Measurements from ENCODE around the gene VAMP3. TPM values are rescaled to one million over a fixed set of nuclear protein-coding genes. Genes with fewer than 3 reads are reported as not detected.

VAMP3 gene
- total RNA-seq, 4 donors from 2014 or later, result 81.1 to 91.8 (median 85.5) TPM

GRCh38 chr1:7827126-7827955 is 56.2 kb downstream of the VAMP3 start:
- Histone ChIP-seq H3K36me3 (peaks cover 0 to 19% (median 5%) of the 10 kb centered on the region in 4 donors), H3K27me3 (no peaks in the 10 kb centered on the region), H3K4me3 (peak overlapping the region in 3 of 4 donors; percentile 20 to 33 (median 32)), H3K27ac (peak overlapping the region in 2 of 4 donors; percentile 16 to 53), H3K4me1 (peaks cover 0 to 6% (median 2%) of the 10 kb centered on the region in 4 donors), H3K9me3 (no peaks in the 10 kb centered on the region)
- in situ Hi-C loops (cut with MboI; ENCODE audit: low pct_ligation_motif_present in 1 of 4, low pct_unique_long_range_greater_than_20kb in 1 of 4, low sequenced_read_pairs in 3 of 4) (no loop called here), intact Hi-C loops (cut with DNase I; ENCODE audit: low total_unique reads) (no loop called here)
- WGBS, 2 donors (ENCODE audit: low coverage in 1 of 2), result 87% methylated on average over 39 of the region's 39 CpGs; no CpG with 5 or more reads in 1 of the 2 donors
- no peak for TF ChIP-seq POLR2A (IDR thresholded peaks at IDR 0.05)
- no peak for TF ChIP-seq EP300 (IDR thresholded peaks at IDR 0.05; ENCODE audit: low read depth)
- TF ChIP-seq, protein P1, sequence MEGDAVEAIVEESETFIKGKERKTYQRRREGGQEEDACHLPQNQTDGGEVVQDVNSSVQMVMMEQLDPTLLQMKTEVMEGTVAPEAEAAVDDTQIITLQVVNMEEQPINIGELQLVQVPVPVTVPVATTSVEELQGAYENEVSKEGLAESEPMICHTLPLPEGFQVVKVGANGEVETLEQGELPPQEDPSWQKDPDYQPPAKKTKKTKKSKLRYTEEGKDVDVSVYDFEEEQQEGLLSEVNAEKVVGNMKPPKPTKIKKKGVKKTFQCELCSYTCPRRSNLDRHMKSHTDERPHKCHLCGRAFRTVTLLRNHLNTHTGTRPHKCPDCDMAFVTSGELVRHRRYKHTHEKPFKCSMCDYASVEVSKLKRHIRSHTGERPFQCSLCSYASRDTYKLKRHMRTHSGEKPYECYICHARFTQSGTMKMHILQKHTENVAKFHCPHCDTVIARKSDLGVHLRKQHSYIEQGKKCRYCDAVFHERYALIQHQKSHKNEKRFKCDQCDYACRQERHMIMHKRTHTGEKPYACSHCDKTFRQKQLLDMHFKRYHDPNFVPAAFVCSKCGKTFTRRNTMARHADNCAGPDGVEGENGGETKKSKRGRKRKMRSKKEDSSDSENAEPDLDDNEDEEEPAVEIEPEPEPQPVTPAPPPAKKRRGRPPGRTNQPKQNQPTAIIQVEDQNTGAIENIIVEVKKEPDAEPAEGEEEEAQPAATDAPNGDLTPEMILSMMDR (IDR thresholded peaks at IDR 0.05), result no peak
- no peak for TF ChIP-seq POLR2AphosphoS5 (IDR thresholded peaks at IDR 0.05)
- no peak for DNase-seq

Other genes with a start within 250 kb of the VAMP3 start
- 10 to 100 TPM in 3 of 4 donors, 1 to 10 TPM in 1; 3.8 to 23.9 (median 12.9) TPM for gene PER3, start 13.0 kb downstream of the VAMP3 start, total RNA-seq
- gene UTS2, start 81.8 kb downstream of the VAMP3 start, total RNA-seq, result not detected
- under 1 TPM in 1 of 4 donors, not detected in 3; 0.48 TPM for gene TNFRSF9, start 169.5 kb downstream of the VAMP3 start, total RNA-seq
- gene PARK7, start 190.4 kb downstream of the VAMP3 start, total RNA-seq, result 100 to 1,000 TPM in 1 of 4 donors, 10 to 100 TPM in 3; 40.4 to 103 (median 82.8) TPM

All from transverse colon (tissue), 4 donors.